Measurements from ENCODE around the gene SCN4A. TPM values are rescaled to one million over a fixed set of nuclear protein-coding genes. Genes with fewer than 3 reads are reported as not detected.
A peak's percentile ranks its signal among the peaks of the same experiment; 100 is the strongest.

The SCN4A gene
- total RNA-seq, 1 donor from 2014 or later, result 99.4 TPM

DNA sequence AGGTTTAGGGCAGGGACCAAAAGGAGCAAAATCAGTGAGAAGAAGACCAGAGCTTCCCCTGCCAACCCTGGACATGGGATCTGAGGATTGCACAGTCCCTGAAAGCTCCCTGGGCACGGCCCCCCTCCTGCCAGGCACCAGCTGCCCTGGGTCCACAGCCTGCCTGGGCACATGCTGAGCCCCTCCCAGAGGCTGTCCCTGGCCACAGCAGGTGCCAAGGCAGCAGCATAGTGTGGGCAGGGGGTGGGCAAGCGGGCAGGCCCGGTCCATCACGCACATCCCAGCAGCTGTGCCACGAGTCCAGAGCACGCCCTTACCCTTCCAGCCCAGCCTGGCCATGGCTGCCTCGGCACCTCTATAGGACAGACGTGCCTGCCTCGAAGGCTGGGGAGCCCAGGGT lies 12.7 kb downstream of the SCN4A start:
- DNase-seq (ENCODE audit: low read depth), result peak; percentile 96

DNA sequence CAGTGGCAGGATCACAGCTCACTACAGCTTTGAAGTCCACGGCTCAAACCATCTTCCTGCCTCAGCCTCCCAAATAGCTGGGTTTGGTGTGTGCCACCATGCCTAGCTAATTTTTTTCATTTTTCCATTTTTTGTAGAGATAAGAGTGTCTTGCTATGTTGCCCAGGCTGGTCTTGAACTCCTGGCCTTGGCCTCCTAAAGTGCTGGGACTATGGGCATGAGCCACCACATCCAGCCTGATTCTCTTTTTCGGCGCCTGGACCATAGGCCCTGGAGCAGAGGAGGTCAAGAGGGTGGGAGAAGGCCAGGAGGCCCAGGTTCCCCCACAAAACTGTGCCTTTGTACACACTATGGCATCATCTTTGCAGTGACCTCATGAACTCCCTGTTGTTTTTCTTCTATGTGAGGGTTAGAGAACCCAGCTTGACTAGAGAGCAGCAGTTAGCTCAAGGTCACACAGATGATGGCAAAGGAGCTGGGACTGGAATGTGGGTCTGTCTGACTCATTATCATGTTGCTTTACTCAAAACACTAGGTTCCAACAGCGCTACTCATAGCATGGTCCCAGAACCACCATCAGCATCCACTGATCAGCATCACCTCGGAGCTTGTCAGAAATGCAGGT lies 16.3 kb downstream of the SCN4A start:
- DNase-seq (ENCODE audit: low read depth), result peak; percentile 40

DNA sequence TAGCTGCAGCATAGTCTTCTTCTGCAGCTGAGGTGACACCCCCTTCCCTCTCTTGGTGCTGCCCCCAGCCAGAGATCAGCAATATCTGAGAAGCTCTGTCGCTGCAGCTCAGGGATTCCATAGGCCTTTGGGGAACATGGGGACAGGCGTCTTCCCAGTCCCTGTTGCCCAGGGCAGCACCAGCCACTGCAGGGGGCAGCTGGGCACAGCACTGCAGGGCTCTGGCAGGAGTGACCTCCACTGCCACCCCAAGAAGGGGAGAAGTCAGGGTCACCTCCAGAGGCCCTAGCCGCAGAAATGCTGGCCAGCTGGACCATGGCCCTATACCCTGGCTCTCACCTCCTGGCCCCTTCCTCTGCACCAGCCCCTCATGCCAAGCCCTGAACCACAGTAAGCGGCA lies 16.9 kb downstream of the SCN4A start:
- no peak for DNase-seq (ENCODE audit: low read depth)

DNA sequence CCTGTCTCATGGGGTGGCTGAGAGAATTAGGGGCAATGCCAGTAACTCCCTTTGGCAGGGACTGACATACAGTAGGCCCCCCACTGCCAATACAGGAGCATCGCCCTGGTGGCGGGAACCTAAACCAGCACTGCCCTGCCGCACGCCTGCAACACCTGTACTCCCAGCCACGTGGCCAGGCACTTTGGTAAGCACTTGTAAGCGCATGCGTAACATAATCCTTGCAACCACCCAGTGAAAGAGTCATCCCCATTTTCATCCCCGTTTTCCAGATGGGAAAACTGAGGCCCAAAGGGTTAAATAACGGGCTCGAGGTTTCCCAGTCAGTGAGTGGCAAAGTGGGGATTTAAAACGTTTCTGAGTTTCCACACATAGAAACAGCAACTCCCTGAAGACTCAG lies 17.5 kb downstream of the SCN4A start:
- DNase-seq (ENCODE audit: low read depth), result no peak

DNA sequence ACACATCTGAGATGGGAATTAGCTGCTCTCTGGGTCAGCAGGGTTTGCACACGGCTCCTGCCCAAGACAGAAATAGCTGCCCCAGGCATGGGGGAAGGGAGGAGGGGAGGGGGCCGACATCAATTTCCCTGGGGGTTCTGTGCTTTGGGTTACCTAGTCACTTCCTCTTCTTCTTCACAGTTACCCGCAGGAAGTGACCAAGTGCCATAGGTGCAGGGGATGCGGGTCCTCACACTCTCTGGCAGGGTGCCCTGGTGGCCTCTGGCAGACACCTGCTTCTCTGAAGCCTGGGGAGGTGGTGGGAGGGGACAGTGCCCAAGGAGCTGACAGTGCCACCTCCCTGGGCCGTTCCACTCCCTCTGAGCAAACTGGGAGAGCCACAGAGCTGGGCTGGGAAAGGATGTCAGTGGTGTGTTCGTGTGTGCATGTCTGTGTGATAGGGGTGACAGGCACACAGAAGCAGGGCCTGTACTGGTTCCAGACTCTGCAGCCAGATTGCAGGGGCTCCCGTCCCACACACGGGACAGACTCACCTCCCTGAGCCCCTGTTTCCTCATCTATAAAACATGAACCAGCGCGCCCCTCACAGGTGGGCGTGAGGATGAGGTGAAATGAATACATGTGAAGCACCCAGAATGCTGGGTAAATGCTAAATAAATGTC lies 18.2 kb downstream of the SCN4A start:
- DNase-seq (ENCODE audit: low read depth), result peak; percentile 76

DNA sequence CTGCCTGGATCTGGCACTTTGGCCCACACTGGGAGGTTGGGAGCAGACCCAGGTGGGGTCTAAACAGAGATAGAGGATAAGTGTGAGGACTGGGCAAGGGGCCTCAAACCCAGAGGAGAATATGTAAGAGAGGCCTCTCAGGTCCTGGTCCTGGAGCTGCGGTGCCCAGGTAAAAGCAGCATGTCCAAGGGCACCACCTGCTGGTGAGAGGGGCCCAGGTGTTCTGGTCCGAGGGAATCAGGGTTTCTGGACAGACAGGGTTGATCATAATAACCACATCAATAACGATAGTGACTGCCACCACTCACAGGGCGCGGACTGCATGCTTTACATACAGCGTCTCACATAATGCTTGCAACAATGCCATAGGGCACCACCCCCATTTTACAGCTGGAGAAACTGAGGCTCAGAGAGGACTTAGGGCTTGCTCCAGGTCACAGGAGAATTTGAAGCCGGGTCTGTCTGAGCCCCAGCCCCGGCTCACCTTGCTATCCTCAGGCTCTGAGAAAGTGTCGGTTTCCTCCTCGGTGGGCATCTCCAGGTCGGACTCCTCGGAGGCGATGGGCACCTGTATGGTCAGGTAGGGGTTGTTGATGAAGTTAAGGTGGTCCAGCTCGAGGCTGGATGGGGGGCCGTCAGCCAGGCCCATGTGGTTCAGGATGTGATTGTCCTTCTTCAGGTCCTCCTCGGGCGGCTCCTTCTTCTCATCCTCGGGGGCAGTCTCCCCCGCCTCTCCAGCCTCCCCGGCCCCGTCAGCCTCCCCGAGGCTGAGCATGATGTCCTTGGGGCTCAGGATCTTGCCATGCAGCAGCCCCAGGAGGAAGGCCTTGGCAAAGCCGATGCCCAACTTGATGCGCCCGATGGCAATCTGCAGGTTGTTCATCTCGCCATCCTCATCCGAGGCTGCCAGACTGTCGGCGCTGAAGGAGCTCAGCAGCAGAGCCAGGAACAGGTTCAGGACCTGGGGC lies 21.5 kb downstream of the SCN4A start:
- DNase-seq (ENCODE audit: low read depth), result no peak

DNA sequence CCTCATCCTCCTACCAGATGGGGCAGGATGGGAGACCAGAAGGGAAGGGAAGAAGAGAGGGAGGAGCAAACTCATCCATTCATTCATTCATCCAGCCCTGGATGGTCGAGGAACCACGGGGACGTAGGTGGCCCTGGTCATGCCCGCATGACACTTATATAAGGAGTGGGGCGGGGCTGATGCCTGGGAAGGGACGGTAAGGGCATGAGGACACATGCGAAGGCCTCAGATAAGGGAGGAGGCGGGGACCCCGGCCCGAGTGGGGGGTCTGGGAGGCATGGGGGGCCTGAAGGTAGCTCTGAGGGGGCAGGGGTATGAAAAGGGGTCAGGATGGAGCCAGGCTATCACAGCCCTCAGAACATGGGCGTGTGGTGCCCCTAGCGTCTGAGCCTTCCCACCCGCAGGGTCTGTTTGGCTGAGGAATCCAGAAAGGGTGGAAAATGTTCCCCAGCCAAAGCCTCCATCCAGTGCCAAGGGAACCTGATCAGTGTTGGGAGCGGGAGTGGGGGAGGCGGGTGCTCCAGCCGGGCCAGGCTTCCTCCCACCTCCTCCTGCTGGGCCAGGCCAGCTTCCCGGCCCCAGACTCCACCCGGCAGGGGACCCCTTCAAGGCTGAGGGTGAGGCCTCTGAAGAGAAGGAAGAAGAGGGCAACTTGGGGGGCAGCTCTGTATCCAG lies 23.0 kb downstream of the SCN4A start:
- DNase-seq (ENCODE audit: low read depth), result peak; percentile 18

DNA sequence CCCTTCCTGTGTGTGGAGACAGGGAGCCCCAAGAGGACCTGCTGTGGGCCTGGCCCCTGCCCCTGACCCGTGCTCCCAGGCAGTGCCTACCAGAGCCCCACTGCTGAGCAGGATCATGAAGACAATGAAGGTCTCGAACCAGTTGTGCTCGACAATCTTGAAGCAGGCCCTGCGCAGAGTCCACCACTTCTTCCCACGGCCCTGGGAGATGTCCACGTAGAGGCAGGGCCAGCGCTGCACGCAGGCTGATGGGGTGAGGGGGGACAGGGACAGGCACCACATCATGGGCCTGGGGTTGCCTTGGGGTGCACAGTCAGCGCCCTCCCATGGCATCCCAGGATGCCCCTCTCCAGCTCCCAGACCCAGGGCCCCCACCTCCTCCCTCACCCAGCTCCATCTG lies 24.2 kb downstream of the SCN4A start:
- no peak for DNase-seq (ENCODE audit: low read depth)

DNA sequence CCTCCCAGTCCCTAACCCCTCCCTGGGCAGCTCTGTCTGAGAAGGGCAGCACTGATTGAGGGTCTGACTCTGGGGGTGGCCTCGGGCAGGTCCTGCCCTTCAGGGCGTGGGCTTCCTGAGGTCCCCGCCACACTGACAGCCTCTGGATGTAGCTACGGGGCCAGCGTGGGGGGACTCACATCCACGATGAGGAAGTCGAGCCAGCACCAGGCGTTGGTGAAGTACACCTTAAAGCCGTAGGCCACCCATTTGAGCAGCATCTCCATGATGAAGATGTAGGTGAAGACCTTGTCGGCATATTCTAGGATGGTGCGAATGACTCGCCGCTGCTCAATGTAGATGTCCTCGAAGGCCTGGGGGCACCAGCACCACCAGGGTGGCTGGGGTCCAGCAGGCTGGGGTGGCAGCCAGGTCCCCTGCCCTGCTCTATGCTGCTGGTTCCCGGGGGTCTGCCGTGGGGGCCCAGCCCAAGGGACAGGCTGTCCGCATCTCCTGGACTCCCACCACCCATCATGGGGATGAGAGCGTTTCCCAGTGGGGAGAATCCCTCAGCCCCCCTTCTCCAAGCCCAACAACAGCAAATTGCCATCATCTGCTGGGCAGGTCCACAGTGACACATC lies 24.9 kb downstream of the SCN4A start:
- DNase-seq (ENCODE audit: low read depth), result no peak

DNA sequence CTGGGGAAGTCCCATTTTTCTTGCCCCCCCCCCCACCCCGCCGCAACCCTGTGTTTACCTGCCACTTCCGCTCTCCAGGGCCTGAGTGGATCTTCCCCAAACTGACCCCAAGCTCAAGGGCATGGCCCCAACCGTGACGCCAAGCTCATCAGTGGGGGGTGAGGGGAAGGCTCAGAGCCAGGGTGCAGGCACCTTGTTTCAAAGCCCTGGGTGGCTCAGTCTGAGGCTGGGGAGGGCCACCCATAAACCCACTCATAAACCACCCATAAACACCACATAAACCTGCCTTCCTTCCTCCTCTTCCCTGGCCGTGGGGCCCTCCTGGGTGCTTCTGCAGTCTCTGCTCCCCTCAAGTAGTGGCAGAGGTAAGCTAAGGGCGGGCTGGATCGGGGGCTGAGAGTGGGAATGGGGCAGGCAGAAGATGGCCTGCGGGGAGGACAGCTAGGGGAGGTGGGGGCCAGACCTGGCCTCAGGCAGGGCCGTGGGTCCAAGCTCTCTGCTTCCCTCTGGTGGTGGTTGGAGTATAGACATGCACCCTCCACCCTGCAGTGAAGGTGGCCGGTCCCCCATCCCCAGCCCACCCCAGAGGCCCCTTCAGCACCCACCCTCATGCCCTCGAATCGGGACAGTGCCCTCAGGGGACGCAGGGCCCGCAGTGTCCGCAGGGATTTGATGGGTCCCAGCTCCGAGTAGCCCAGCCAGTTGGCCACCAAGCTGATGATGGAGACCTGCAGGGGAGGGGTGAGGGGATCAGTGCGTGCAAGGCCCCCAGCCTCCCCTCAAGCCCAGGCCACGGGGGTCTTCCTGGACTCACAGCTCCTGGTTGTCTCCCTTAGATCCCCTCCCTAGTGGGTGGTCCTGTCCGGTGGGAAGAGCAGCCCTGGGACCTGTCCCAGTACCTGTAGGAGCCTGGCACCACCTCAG lies 26.0 kb downstream of the SCN4A start:
- peak; percentile 43 for DNase-seq (ENCODE audit: low read depth)

DNA sequence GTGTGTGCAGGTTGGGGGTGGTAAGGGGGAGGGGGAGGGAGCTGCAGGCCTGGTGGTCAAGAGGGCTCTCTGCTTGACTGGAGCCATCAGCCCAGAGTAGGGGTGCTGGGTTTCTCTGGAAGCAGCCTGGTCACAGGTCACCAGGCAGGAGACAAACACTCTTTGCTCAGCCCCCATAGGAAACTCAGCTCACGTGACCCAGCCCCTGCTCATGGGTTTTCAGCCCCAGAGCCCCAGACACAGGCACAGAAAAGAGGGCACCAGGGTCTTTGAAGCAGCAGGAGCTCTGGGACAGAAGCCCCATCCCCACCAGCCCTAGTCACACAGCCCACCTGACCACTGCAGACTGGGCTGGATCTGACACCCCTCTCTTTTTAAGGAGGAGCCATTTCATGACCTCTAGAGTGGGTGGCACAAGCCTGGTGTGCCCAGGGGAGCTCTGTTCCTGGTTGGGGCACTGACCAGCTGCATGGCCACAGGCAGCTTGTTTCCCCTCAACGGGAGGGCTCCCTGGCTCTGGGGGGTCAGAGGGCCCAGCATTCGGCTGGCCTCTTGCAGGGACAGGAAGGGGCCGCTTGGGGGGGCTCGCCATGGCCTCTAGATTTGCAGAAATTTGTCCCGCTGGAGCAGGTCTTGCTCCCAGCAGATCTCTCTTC lies 26.8 kb downstream of the SCN4A start:
- DNase-seq (ENCODE audit: low read depth), result no peak

DNA sequence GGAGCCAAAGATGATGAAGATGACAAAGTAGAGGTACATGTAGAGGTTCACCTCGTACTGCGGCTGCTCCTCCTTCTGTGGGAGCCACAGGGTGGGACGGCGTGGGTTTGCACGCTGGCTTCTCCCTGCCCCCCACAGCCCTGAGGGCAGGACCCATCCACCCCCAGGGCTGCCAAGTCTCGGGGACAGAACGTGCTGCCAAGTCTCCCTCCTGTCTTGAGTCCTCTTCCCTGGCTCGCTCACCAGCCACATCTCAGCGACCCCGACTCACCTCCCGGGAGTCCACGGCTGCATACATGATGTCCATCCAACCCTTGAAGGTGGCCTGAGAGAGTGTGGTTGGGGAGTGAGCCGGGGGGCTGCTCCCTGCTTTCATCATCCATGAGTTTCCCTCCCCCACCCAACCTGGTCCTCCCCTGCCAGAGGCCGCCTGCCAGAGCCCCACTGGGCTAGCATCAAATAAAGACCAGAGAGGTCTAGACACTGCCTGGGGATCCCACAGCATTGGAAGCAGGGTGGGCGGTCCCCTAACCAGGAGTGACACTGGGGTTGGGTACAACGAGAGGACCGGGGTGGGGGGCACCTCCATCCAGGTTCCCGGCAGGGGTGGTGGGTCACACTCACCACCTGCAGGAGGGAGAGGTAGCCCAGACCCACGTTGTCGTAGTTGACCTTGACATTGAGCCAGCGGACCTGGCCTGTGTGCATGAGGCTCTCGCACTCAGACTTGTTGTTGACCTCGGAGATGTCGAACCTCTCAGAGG lies 27.8 kb downstream of the SCN4A start:
- no peak for DNase-seq (ENCODE audit: low read depth)

DNA sequence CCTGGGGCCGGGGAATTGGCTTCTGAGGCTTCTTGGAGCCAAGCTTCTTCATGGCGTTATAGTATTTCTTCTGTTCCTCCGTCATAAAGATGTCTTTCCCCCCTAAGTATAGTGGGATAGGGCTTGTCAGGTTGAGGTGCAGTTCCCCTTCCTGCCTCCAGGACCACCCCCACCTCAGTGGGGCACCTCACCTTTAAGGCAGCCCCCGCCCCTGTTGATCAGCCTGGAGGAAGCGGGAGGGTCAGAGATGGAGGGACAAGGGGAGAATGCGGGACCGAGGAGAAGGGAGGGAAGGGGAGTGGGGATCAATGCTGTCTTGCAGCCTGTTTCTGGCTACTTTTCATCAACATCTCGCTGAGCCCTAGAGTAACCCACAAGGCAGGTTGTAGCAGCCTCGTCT lies 29.0 kb downstream of the SCN4A start:
- DNase-seq (ENCODE audit: low read depth), result no peak

DNA sequence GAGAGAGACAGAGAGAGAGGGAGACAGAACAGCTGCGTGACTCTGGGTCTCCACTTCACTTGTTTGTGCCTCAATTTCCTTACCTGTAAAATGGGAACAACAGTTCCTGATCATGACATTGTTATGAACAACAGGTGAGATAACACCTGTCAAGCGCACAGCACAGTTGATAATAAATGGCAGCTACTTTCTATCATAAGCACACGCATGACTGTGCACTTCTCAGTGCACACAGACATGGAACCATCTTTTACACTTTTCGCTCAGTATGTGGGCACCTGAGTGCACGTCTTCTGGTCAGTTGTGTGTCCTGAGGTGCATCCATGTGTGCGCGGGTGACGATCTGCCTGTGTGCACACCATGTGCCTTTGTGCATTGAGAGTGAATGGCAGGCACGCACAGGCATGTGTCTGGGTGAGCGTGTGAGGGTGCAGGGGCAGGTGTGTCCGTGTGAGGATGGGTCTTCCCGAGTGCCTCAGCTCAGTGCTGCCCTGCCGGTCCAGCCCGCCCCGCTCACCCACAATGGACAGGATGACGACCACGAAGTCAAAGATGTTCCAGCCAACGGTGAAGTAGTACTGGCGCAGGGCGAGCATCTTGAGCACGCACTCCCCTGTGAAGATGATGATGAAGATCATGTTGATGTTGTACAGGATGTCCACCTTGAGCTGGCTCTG lies 30.3 kb downstream of the SCN4A start:
- no peak for DNase-seq (ENCODE audit: low read depth)

DNA sequence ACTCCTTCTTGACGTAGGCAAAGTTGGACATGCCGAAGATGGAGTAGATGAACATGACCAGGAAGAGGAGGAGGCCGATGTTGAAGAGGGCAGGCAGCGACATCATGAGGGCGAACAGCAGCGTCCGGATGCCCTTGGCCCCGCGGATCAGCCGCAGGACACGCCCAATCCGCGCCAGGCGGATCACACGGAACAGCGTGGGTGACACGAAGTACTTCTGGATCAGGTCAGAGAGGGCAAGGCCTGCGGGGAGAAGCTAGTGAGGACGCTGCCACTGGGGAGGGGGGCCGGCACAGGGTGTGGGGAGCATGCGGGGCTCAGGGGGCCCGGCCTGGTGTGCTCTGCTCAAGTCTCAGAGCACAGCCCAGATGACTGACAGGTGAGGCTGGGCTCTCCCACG lies 31.0 kb downstream of the SCN4A start:
- no peak for DNase-seq (ENCODE audit: low read depth)

DNA sequence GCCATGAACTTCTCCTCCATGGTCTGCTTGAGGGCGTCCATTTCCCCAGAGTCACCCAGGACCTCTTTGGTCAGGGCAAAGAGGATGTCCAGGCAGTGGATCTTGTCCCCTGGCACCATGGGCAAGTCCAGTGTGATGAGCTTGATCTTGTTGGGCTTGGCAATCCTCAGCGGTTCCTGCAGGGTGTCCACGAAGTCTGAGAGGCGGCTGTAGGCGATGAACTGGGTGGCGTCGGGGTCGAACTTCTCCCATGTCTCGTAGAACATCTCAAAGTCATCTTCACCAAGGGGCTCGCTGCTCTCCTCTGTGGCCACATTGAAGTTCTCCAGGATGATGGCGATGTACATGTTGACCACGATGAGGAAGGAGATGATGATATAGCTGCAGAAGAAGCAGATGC lies 31.6 kb downstream of the SCN4A start:
- no peak for DNase-seq (ENCODE audit: low read depth)

DNA sequence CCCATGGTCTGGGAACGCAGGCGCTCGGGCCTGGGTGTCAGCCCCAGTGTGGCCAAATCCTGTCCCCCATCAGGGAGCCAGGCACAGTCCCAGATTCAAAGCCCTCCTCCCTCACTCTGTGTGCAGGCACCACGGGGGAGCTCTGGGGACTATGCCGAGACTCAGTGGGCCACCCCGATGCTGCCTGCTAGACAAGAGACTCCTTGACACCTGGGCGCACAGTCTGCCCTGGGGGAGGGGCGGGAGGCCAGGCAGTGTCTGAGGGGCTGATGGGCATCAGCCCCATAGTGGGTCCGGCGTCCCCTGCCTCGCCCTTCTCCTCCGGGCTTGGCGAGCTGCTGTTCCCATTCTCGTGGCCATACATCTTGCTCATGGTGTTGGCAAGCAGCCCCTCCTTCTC lies 32.1 kb downstream of the SCN4A start:
- no peak for DNase-seq (ENCODE audit: low read depth)

DNA sequence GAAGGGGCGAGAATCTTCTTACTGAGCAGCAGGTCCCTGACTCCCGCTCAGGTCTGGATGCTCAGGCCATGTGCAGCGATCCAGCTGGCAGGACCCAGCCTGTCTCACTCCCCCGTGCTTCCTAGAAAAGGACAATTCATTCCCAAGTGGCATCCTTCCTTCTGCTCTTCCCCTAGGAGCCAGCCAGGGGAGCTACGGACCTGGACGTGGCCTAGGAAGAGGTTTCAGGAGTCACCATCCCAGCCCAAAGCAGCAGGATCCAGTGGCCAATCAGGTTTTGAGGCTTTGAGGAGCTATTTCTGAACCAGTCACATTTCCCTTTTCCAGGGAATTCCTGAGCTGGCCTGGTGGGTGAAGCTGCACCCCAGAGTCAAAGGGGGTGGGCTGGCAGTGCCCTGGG lies 32.8 kb downstream of the SCN4A start:
- no peak for DNase-seq (ENCODE audit: low read depth)

Data from myocyte (in vitro differentiated cells).